ENCODE results near the gene SAE1.

The SAE1 gene

DNA sequence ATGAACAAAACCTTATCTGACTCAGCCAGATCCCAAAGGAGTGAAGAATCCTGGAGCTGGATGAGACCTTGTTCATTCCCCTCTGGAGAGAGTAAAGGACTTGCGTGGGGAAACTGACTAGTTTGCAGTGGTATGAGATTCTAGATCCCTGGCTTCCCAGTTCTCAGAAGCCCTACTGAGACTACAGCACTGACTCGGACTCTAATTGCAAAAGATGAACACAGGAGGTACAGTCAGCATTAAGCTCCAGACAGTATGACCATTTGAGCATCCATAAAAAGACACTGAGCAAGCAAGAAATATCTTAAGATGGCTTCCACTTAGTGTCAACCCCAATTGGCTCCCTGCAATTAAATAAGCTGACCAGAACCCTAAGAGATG lies 23.8 kb upstream of the SAE1 start:
- DNase-seq (ENCODE audit: low spot score) = no peak

DNA sequence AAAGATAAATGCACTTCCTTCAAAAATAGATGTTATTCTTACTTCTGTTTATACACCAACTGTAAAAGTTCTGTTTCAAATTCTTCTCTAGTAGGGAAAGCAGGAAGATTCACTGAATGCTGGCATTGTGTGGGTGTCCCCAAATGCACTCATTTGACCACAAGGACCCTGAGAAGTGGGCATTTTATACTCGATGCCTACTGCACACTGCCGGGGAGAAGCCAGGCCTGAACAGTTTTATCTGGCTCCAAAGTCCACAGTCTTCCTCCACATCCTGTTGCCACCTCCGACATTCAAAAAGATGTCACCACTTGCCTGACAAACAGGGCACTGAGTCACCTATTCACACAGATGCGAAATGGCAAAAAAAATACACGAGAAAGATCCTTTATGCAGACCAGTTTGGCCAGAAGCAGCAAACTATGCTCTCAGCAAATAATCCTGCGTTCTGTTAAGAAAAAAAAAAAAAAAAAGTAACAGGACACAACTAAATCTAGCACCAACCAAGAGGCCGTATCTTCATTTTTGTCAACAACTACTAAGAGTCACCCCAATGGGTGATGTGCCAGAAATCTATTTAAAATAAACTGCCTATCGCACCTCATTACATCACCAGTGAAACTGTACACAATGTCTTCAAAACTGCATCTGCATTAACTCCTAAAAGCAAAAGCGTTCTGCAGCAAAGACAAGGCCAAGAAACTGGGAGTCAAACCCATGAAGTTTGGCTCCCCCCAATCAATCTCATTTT lies 23.3 kb upstream of the SAE1 start:
- DNase-seq (ENCODE audit: low spot score) = no peak

DNA sequence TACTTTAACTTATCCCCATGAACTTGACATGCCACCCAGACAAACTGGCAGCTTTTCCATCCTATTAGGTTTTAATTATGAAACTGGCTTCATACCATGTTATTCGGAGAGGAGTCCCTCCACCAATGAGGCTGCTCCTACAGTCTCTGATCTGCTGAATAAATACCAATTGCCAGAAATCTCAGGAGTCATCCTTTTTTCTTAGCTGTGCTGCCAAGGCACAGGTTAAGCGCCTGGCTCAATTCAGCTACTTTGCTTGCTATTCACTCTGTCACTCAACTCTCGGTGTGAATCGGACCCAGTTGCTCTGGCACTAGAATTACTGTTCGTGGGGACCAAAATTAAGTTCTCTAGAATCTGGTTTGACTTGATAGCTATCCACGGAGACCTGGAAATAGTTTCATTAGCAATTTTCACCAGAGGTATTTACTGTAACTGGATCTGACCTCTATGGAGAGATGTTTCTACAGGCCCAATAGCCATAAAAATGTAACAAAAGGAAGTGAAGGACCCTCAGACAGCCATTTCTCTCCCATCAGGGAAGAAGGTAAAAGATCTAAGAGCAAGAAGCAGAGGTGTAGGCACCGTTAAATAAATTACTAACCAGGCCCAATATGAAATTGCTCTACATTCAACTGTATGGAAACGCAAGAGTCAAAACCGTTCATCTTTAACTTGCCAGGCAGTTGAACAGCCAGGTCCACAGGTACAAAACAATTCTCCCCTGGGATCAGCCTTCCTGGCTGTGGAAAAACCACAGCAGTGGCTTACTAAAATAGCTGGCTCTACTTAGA lies 22.5 kb upstream of the SAE1 start:
- DNase-seq (ENCODE audit: low spot score) = no peak

DNA sequence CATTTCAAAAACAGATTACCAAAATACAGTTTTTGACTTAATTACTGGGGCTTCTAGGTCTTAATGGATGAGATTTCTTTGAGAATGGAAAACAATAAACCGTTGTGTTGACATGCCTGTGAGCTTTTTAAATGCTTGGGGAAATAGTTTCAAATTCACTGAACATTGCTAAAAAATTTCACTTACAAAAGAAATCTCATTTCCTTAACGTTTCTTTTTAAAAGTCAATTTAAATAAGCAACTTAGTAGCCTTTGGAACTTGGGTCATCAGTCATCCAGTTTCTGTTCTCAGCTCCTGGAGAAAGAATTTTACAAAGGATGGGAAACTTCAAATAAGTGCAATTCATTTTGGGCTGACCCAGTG lies 21.5 kb upstream of the SAE1 start:
- DNase-seq (ENCODE audit: low spot score) = no peak

DNA sequence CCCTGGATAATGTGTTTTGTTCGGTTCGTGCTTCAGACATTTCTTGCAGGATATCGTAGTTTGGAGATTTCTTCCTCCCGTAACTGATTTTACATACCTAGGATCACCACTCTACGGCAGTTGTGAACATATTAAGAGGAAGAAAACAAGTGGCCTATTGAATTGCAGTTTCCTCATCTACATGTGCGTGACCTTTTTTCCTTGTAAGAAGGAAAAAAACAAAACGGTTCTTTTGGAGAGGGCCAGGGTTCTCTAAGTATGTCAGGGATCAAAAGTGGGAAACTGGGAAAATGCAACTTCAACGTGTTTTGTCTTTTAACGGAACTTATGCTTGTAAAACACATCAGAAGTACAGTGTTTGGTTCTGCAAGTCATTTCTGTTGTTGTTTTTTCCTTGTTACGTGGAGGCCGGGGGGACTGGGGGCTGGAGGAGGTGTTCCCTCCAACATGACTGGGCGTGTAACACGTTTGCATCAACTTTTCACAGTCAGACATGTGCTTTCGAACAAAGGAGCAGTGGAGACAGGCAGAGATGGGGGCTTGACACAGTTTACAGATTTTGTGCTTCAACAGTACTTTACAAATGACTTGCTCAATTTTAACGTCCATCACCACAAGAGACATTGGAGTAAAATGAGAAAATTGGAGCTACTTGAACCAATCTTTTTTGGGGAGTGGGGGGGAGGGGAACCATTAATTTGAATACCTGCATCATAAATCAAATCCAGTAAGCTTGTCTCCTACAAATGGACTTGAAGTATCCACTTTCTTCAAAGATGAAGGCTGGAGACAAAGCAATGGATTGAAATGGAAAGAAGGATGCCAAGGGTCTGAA lies 20.9 kb upstream of the SAE1 start:
- no peak for DNase-seq (ENCODE audit: low spot score)

DNA sequence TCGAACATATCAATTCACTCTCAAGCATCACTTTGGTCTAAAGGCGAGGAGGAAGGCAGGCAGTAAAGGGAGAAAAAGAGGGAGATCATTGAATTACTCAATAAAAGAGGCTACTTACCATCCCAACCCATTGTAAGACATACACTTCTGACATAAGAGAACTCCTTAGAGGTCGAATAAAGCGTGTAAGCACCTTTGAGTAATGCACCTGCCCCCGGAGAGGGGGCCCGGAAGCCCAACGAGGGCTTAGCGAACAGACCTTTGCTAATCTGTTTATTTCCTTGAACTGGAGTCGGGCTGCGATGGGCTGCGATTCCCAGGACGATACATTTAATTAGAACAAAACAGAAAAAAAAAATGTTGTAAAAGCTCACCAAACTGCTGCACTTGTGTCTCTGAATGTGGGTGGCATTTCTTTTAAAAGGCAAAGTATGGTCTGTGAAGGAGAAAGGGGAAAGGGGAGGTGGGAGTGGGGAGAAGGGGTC lies 20.1 kb upstream of the SAE1 start:
- DNase-seq (ENCODE audit: low spot score) = no peak

DNA sequence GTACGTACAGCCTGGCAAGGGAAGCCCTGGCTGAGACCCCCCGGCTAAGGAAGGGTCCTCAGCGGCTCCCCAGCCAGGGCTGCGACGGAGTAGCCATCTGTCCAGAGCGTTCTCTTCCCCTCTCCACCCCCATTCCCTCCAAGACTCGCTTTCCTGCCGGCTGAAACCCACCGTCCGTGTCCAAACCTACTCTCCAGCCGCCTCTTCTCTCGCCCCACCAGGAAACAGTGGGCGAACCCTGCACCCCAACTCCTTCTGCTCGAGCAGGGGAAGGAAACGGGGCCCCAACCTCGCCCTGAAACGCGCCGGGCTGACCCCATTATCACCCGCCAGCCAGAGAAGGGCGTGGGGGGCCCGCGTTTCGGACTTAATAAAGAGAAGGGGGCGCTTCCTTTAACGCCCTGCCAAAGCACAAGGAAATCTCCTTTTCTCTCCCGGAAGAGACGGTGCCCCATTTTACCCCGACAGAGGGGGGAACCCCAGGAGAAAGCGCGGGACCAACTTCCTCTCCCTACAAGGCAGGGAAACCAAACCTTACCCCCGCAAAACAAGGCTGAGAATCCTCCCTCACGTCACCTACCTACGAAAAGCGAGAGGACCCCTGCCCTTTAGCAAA lies 19.5 kb upstream of the SAE1 start:
- DNase-seq (ENCODE audit: low spot score) = no peak

DNA sequence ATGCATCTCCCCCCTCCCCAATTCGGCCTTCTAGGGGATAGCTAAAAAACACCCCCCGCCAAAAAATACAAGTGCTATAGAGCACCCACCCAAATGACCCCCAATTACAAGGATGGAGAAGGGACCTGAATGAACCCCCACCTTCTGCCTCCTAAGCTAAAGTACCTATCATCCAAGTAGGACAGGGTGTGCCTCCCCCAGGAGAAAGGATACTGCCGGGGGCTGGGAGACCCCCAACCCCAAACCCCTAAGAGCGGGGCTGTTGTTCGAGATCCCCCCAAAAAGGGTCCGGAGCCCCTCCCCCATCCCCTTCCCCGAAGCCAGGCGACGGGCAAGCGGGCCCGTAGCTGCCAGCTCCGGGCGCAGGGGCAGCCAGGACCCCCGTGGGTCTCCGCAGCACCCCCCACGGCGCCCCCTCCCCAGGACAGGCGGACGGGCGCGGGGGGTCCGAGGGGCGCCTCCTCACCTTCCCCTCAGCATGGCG lies 18.9 kb upstream of the SAE1 start:
- no peak for DNase-seq (ENCODE audit: low spot score)

DNA sequence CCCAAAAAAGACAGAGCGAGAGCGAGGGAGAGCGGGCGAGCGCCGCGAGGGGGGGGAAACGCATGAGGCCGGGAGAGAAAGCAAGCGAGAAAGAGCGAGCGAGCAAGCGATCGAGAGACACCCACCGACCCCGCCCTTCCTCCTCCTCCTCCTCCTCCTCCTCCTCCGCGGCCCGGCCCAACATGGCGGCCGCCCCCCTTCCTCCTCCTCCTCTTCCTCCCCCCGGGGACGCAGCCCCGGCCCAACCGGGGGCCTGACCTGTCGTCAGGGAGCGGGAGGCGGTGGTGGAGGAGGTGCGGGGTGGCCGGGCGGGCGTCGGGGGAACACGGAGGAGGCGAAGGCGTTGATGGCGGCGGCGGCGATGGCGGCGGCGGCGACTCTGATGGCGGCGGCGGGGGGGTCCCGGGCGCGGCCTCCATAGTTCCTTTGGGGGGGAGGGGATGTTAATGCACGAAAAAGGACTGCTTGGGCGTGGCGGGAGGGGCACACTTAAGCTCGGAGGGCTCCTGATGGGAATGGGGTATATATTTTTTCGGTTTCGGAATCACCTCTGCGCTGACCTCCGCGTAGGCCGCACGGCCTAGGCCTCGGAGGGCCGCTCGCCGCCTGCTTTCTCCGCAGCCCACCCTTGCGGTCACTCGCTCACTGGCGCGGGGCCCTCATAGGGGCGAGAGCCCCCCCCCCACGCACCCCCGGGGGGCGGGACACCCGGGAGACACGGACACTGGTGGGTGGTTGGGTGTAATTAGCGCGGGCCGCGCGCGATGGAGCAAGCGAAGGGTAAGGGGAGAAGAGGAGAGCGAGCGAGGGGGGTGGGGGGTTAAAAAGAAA lies 18.3 kb upstream of the SAE1 start:
- DNase-seq (ENCODE audit: low spot score) = peak; percentile 69

DNA sequence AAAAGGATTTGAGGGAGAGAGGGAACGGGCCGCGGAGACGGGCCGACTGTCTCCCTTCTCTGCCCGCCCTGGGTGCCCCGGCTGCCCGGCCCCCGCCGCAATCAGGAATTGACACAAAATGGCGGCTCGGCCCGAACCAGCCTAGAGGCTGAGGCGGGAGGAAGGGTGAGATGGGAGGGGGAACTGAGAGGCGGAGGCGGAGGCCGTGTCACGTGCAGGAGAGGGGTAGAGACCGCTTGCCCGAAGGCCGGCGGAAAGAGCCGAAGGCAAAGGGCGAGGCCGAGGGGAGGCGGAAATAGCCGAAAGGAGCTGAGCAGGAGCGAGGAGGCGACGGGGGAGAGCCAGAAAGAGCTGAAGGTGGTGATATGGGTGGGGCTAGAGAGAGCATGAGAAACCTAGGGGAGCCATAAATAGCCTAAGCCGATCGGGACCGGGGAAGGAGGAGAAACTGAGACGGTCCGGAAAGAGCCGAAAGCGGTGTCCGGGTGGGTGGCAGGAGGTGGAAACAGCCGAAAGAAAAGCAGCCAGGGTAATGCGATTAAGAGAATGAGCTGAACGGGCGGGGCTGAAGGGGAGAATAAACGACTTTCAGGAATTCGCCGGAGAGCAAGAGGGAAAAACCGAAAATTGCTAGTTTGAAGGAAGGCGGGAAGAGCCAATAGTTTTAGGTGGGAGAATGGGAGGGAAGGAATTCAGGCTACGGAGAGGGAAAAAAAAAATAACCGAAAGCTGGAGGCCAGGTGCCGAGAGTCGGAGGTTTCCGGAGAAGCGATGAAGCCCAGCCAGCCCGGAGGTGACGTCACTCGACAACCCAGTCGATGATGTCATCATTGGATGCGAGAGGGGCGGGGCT lies 17.4 kb upstream of the SAE1 start, which contains the start of gene ZC3H4:
TSS of gene ZC3H4 (minus strand) at position 780 of the 853 bp plus-strand sequence. CDS start 1,192 bp downstream, outside the sequence.
- peak; percentile 88 for DNase-seq (ENCODE audit: low spot score)

DNA sequence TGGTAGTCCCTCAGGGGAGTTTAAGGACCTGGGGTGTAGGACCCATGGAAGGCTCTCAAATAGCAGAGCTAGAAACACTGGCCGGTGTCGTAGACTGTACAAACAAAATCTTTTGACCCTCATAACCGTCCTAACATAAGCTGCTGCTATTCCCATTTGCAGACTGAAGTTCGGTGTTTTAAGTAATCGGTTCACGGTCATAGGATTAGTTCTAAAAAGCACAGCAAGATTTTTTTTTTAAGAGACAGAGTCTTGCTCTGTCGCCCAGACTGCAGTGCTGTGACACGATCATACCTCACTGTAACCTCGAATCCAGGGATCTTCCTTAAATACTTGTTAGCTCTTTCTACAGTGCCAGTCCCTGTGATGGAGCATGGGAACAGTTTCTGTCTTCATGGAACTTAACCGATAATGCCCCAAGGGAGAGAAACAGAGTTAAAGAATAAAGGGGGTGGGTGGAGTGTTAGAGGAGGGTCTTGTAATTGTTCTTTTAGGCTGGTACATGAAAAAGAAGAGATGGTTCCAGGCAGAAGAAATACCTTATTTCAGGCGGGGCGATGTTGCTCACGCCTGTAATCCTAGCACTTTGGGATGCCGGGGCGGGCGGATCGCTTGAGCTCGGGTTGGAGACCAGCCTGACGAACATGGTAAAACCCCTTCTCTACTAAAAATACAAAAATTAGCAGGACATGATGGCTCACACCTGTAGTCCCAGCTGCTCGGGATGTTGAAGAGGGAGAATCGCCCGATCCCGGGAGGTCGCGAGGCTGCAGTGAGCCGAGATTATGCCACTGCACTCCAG lies 16.6 kb upstream of the SAE1 start:
- DNase-seq (ENCODE audit: low spot score) = peak; percentile 86

DNA sequence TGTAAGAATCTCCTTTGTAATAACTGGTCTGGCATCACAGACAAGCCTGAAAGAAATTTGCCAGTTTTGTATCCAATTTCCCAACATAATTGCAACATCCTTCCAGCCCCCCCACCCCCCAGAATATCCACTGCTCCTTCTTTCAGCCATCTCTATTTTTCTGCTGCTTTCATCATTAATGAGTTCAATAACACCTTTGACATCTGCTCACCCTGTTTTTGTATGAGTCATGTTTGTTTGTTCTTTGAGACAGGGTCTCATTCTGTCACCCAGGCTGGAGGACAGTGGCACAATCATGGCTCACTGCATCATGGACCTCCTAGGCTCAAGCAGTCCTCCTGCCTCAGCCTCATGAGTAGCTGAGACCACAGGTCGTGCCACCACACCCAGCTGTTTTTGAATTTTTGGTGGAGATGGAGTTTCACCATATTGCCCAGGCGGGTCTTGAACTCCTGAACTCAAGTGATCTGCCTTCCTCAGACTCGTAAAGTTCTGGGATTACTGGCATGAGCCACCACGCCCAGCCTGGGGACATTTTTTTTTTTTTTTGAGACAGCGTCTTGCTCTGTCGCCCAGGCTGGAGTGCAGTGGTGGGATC lies 10.1 kb upstream of the SAE1 start:
- no peak for DNase-seq (ENCODE audit: low spot score)

DNA sequence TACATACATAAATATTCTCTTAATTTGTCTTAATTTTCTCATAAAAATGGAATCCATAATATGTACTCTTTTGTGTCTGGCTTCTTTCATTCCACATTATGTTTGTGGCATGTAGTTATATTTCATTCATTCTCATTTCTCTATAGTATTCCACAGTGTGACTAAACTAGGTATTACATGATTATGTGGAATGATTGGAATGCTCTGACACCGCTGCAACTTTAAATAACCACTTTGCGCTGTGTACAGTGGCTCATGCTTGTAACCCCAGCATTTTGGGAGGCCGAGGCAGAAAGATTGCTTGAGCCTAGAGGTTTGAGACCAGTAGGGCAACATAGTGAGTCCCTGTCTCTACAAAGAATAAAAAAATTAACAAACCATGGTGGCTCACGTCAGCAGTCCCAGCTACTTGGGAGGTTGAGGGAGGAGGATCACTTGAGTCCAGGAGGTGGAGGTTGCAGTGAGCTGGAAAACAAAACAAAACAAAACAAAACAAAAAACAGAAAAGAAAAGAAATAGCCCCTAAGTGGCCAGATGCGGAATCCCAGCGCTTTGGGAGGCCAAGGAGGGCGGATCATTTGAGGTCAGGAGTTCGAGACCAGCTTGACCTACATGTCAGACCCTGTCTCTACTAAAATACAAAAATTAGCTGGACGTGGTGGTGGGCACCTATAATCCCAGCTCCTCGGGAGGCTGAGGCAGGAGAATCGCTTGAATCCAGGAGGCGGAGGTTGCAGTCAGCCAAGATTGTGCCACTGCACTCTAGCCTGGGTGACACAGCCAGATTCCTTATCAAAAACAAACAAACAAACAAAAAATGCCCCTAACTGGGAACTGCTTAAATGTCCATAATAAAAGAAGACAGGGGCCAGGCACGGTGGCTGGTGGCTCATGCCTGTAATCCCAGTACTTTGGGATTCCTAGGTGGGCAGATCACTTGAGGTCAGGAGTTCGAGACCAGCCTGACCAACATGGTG lies 8.0 kb upstream of the SAE1 start:
- no peak for DNase-seq (ENCODE audit: low spot score)

DNA sequence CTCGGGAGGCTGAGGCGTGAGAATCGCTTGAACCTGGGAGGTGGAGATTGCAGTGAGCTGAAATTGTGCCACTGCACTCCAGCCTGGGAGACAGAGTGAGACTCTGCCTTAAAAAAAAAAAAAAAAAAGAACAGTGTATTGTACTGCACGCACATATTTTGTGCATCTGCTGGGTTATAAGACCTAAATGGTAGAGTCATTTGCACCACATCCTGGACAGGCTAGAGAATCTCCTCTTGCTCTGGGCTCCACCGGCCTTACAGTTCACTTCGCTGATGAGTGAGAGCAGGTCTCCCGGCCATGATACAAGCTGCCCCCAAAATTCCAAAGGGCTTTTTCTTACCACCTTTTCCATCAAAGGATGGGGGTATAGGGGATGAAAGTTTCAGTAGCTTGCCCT lies 7.2 kb upstream of the SAE1 start:
- no peak for DNase-seq (ENCODE audit: low spot score)

DNA sequence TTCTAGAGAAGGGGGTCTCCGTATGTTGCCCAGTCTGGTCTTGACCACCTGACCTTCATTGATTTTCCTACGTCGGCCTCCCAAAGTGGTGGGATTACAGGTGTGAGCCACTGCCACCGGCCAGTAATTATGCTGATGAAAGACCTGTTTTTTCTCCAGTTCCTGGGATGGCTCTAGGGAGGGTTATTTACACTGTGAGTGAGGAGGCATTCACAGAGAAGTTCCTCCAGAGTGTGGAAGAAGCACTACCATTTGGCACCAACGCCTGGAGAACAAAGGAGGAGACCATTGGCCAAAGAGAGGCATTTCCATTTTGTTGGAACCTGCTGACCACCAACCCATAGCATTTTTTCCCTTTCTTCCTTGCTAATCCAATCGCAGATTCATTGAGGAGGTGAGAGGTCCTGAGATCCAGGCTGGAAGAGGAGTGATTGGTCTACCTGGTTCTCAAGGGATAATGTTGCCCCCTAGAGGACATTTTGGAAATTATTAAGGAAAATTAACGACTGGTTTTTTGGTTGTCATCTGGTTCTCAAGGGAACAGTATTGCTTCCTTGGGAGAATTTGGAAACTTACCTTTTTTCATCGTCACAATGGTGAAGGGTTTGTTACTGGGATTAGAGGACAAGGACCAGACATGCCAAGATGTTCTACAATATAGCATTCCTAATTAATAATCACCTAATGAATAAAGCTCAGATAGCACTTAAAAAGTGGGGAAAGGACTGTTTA lies 5.5 kb upstream of the SAE1 start:
- peak; percentile 73 for DNase-seq (ENCODE audit: low spot score)

DNA sequence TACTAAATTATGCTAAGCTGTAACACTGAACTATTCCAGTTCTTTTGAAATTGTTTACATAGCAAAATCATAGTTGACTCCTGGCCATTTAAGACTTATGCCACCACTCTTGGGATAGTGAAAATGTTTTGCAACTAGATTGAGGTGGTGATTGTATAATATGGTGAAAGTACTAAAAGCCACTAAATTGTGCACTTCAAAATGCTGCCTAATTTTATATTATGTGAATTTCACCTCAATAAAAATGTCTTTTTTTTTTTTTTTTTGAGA lies 5.0 kb upstream of the SAE1 start:
- DNase-seq (ENCODE audit: low spot score) = no peak

DNA sequence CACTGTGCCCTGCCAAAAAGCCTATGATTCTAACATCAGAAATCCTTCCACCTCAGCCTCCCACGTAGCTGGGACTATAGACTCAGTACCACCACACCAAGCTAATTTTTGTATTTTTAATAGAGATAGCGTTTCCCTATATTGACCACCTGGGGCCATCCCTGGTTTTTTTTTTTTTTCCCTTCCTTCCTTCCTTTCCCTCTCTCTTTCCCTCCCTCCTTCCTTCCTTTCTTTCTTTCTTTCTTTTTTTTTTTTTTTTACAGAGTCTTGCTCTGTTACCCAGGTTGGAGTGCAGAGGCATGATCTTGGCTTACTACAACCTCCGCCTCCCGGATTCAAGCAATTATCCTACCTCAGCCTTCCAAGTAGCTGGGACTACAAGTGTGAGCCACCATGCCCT lies 1.1 kb upstream of the SAE1 start:
- DNase-seq (ENCODE audit: low spot score) = no peak
